ENCODE data around the gene CCDC50. TPM values are rescaled to one million over a fixed set of nuclear protein-coding genes. Genes with fewer than 3 reads are reported as not detected.

CCDC50 gene
- total RNA-seq, 4 donors from 2014 or later: 133 to 248 (median 194) TPM

- H3K9me3 ChIP-seq: no peaks in the 10 kb centered on the region
- 83 to 93% methylated on average over 3 to 6 of the region's 9 CpGs for WGBS, 2 donors (ENCODE audit: low coverage in 1 of 2)
- H3K27ac ChIP-seq: no peak overlapping the region
- ATAC-seq: no peak
- no peak overlapping the region for H3K4me3 ChIP-seq
- no peaks in the 10 kb centered on the region for H3K36me3 ChIP-seq
- no peaks in the 10 kb centered on the region for H3K4me1 ChIP-seq
- H3K27me3 ChIP-seq: no peaks in the 10 kb centered on the region
- TF ChIP-seq POLR2A (IDR thresholded peaks at IDR 0.05): no peak
- no peak for TF ChIP-seq POLR2AphosphoS5 (IDR thresholded peaks at IDR 0.05)
- no peak for TF ChIP-seq CTCF (IDR thresholded peaks at IDR 0.05)
- TF ChIP-seq EP300 (IDR thresholded peaks at IDR 0.05): no peak
These were observed 86.4 kb downstream of the CCDC50 start for GRCh38 chr3:191415566-191415965.

- Histone ChIP-seq H3K36me3 (no peaks in the 10 kb centered on the region), H3K27me3 (no peaks in the 10 kb centered on the region), H3K27ac (no peak overlapping the region), H3K9me3 (no peaks in the 10 kb centered on the region), H3K4me3 (no peak overlapping the region), H3K4me1 (no peaks in the 10 kb centered on the region)
- TF ChIP-seq POLR2A (IDR thresholded peaks at IDR 0.05): no peak
- no peak for TF ChIP-seq CTCF (IDR thresholded peaks at IDR 0.05)
- TF ChIP-seq EP300 (IDR thresholded peaks at IDR 0.05): no peak
- no peak for TF ChIP-seq POLR2AphosphoS5 (IDR thresholded peaks at IDR 0.05)
- ATAC-seq: no peak
- 58 to 83% methylated on average over 6 of the region's 6 CpGs for WGBS, 2 donors (ENCODE audit: low coverage in 1 of 2)
These were observed 88.2 kb downstream of the CCDC50 start for GRCh38 chr3:191417457-191417729.

- Histone ChIP-seq H3K27ac (no peak overlapping the region), H3K4me3 (no peak overlapping the region), H3K36me3 (no peaks in the 10 kb centered on the region), H3K27me3 (no peaks in the 10 kb centered on the region), H3K4me1 (no peaks in the 10 kb centered on the region), H3K9me3 (no peaks in the 10 kb centered on the region)
- TF ChIP-seq POLR2A (IDR thresholded peaks at IDR 0.05) (no peak), EP300 (IDR thresholded peaks at IDR 0.05) (no peak), POLR2AphosphoS5 (IDR thresholded peaks at IDR 0.05) (no peak)
- WGBS, 2 donors (ENCODE audit: low coverage in 1 of 2): 83 to 95% methylated on average over 1 to 2 of the region's 2 CpGs
- no peak for ATAC-seq
These were observed 91.6 kb downstream of the CCDC50 start for GRCh38 chr3:191420771-191421170.

- no peak for ATAC-seq
- Histone ChIP-seq H3K27ac (no peak overlapping the region), H3K9me3 (no peaks in the 10 kb centered on the region), H3K4me1 (no peaks in the 10 kb centered on the region), H3K4me3 (no peak overlapping the region), H3K36me3 (no peaks in the 10 kb centered on the region), H3K27me3 (no peaks in the 10 kb centered on the region)
- 57 to 60% methylated on average over 3 of the region's 3 CpGs for WGBS, 2 donors (ENCODE audit: low coverage in 1 of 2)
- TF ChIP-seq POLR2AphosphoS5 (IDR thresholded peaks at IDR 0.05) (no peak), CTCF (IDR thresholded peaks at IDR 0.05) (no peak), POLR2A (IDR thresholded peaks at IDR 0.05) (no peak), EP300 (IDR thresholded peaks at IDR 0.05) (no peak)
These were observed 95.7 kb downstream of the CCDC50 start for GRCh38 chr3:191424881-191425280.

- Histone ChIP-seq H3K4me1 (no peaks in the 10 kb centered on the region), H3K4me3 (no peak overlapping the region), H3K9me3 (no peaks in the 10 kb centered on the region), H3K36me3 (no peaks in the 10 kb centered on the region), H3K27ac (no peak overlapping the region), H3K27me3 (no peaks in the 10 kb centered on the region)
- 82 to 87% methylated on average over 9 to 11 of the region's 11 CpGs for WGBS, 2 donors (ENCODE audit: low coverage in 1 of 2)
- TF ChIP-seq POLR2AphosphoS5 (IDR thresholded peaks at IDR 0.05) (no peak), EP300 (IDR thresholded peaks at IDR 0.05) (no peak), CTCF (IDR thresholded peaks at IDR 0.05) (no peak), POLR2A (IDR thresholded peaks at IDR 0.05) (no peak)
- ATAC-seq: no peak
These were observed 96.1 kb downstream of the CCDC50 start for GRCh38 chr3:191425322-191425734.
